C1 segment of cervical spinal cord (tissue), 14 donors: ENCODE results near the gene CCIN.
"Not testable (repeated sequence)": the region's sequence is repeated elsewhere in the genome, so short reads cannot be mapped to it uniquely, and the experiment has no call there.

ENCODE experiments used
- DNase-seq, 14 donors: peaks; one replicate each; lab custom pipeline; 2025; lab: John Stamatoyannopoulos, UW

The CCIN gene

GRCh38 chr9:36169166-36169565, at the start of gene CCIN:
Gene CCIN (plus strand): TSS chr9:36169388. CDS start chr9:36169503, 115 bp downstream.
- DNase-seq = no peak

GRCh38 chr9:36119476-36119875, 49.7 kb upstream of the CCIN start:
- DNase-seq = no peak

- DNase-seq = no peak
Observed at GRCh38 chr9:36120705-36121104, 48.5 kb upstream of the CCIN start.

GRCh38 chr9:36121971-36122370, 47.2 kb upstream of the CCIN start:
- no peak for DNase-seq

GRCh38 chr9:36123515-36123914, 45.7 kb upstream of the CCIN start:
- no peak for DNase-seq

- no peak for DNase-seq
Observed at GRCh38 chr9:36125062-36125855, 43.9 kb upstream of the CCIN start.

GRCh38 chr9:36126016-36126730, 43.0 kb upstream of the CCIN start:
- peak in 1 of 14 donors; percentile 29 for DNase-seq

- peak in 1 of 14 donors; percentile 19 for DNase-seq
Observed at GRCh38 chr9:36127652-36128244, 41.4 kb upstream of the CCIN start.

GRCh38 chr9:36128349-36128748, 40.8 kb upstream of the CCIN start:
- peak in 1 of 14 donors; percentile 23 for DNase-seq

- no peak for DNase-seq
Observed at GRCh38 chr9:36129139-36129538, 40.0 kb upstream of the CCIN start.

GRCh38 chr9:36131666-36132065, 37.5 kb upstream of the CCIN start:
- not testable (repeated sequence) for DNase-seq

- no peak for DNase-seq
Observed at GRCh38 chr9:36132086-36132485, 37.1 kb upstream of the CCIN start.

- no peak for DNase-seq
Observed at GRCh38 chr9:36134761-36135505, 34.3 kb upstream of the CCIN start.

- DNase-seq = no peak
Observed at GRCh38 chr9:36135741-36136271, 33.4 kb upstream of the CCIN start.

GRCh38 chr9:36136272-36136893, 32.8 kb upstream of the CCIN start, which contains the start of gene GLIPR2:
Gene GLIPR2 (plus strand): TSS chr9:36136733. CDS start chr9:36136779, 46 bp downstream.
- peak in 12 of 14 donors; percentile 32 to 79 (median 52) for DNase-seq

- DNase-seq = peak in 5 of 14 donors; percentile 28 to 69 (median 42)
Observed at GRCh38 chr9:36136894-36137391, 32.2 kb upstream of the CCIN start.

- peak in 7 of 14 donors; percentile 23 to 65 (median 42) for DNase-seq
Observed at GRCh38 chr9:36137392-36138004, 31.7 kb upstream of the CCIN start.

GRCh38 chr9:36138496-36138895, 30.7 kb upstream of the CCIN start:
- no peak for DNase-seq

- DNase-seq = no peak
Observed at GRCh38 chr9:36138901-36139300, 30.3 kb upstream of the CCIN start.
